ENCODE measurements around the gene LYPD5.

DNA sequence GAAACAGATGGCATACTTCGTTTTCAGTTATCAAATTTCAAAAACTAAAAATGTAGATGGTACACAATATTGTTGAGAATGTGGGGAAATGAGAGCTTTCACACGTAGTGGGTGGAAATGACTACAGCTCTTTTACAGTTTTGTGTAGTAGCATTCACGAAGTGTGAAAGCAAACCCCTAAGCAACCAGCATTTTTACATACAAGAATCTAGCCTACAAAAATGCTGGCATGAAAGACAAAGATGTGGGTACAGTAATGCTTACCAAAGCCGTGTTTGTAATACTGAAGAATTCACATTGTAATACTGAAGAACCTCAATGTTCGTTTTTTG lies 18.6 kb upstream of the LYPD5 start:
- TF ChIP-seq KDM5B (CRISPR knock-in tag; IDR thresholded peaks at IDR 0.05; ENCODE audit: borderline replicate concordance) (no peak), ZNF124 (CRISPR knock-in tag; IDR thresholded peaks at IDR 0.05) (no peak), ZNF589 (CRISPR knock-in tag; conservative IDR thresholded peaks at IDR 0.05) (no peak), POLR2AphosphoS2 (IDR thresholded peaks at IDR 0.05; ENCODE audit: low read depth, low read length) (no peak), ZNF232 (CRISPR knock-in tag; IDR thresholded peaks at IDR 0.05; ENCODE audit: borderline replicate concordance) (no peak), CHD2 (IDR thresholded peaks at IDR 0.05; ENCODE audit: low read depth, low read length) (no peak), TAF15 (IDR thresholded peaks at IDR 0.05; ENCODE audit: low read depth, low read length, poor library complexity, severe bottlenecking) (no peak), ZNF326 (CRISPR knock-in tag; IDR thresholded peaks at IDR 0.05; ENCODE audit: borderline replicate concordance) (no peak), SRSF1 (optimal IDR thresholded peaks at IDR 0.05; ENCODE audit: low read depth, low read length) (no peak)
- TF ChIP-seq, protein P1, sequence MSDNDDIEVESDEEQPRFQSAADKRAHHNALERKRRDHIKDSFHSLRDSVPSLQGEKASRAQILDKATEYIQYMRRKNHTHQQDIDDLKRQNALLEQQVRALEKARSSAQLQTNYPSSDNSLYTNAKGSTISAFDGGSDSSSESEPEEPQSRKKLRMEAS (IDR thresholded peaks at IDR 0.05): no peak
- TF ChIP-seq, protein P2, sequence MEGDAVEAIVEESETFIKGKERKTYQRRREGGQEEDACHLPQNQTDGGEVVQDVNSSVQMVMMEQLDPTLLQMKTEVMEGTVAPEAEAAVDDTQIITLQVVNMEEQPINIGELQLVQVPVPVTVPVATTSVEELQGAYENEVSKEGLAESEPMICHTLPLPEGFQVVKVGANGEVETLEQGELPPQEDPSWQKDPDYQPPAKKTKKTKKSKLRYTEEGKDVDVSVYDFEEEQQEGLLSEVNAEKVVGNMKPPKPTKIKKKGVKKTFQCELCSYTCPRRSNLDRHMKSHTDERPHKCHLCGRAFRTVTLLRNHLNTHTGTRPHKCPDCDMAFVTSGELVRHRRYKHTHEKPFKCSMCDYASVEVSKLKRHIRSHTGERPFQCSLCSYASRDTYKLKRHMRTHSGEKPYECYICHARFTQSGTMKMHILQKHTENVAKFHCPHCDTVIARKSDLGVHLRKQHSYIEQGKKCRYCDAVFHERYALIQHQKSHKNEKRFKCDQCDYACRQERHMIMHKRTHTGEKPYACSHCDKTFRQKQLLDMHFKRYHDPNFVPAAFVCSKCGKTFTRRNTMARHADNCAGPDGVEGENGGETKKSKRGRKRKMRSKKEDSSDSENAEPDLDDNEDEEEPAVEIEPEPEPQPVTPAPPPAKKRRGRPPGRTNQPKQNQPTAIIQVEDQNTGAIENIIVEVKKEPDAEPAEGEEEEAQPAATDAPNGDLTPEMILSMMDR (CRISPR knock-in tag; IDR thresholded peaks at IDR 0.05): no peak
- TF ChIP-seq, protein P3, sequence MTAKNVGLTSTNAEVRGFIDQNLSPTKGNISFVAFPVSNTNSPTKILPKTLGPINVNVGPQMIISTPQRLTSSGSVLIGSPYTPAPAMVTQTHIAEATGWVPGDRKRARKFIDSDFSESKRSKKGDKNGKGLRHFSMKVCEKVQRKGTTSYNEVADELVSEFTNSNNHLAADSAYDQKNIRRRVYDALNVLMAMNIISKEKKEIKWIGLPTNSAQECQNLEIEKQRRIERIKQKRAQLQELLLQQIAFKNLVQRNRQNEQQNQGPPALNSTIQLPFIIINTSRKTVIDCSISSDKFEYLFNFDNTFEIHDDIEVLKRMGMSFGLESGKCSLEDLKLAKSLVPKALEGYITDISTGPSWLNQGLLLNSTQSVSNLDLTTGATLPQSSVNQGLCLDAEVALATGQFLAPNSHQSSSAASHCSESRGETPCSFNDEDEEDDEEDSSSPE (CRISPR knock-in tag; IDR thresholded peaks at IDR 0.05): no peak
- TF ChIP-seq, protein P4, sequence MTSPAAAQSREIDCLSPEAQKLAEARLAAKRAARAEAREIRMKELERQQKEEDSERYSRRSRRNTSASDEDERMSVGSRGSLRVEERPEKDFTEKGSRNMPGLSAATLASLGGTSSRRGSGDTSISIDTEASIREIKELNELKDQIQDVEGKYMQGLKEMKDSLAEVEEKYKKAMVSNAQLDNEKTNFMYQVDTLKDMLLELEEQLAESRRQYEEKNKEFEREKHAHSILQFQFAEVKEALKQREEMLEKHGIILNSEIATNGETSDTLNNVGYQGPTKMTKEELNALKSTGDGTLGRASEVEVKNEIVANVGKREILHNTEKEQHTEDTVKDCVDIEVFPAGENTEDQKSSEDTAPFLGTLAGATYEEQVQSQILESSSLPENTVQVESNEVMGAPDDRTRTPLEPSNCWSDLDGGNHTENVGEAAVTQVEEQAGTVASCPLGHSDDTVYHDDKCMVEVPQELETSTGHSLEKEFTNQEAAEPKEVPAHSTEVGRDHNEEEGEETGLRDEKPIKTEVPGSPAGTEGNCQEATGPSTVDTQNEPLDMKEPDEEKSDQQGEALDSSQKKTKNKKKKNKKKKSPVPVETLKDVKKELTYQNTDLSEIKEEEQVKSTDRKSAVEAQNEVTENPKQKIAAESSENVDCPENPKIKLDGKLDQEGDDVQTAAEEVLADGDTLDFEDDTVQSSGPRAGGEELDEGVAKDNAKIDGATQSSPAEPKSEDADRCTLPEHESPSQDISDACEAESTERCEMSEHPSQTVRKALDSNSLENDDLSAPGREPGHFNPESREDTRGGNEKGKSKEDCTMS (CRISPR knock-in tag; conservative IDR thresholded peaks at IDR 0.05): no peak
- TF ChIP-seq, protein P5, sequence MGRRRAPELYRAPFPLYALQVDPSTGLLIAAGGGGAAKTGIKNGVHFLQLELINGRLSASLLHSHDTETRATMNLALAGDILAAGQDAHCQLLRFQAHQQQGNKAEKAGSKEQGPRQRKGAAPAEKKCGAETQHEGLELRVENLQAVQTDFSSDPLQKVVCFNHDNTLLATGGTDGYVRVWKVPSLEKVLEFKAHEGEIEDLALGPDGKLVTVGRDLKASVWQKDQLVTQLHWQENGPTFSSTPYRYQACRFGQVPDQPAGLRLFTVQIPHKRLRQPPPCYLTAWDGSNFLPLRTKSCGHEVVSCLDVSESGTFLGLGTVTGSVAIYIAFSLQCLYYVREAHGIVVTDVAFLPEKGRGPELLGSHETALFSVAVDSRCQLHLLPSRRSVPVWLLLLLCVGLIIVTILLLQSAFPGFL (CRISPR knock-in tag; IDR thresholded peaks at IDR 0.05): no peak

Data from HepG2 (cell line).